HepG2 (cell line): ENCODE measurements around the gene SUSD6. TPM values are rescaled to one million over a fixed set of nuclear protein-coding genes. Genes with fewer than 3 reads are reported as not detected.
A peak's percentile ranks its signal among the peaks of the same experiment; 100 is the strongest.

Experiments
- AGO2 ChIP-seq: fragments of 200-400 bp; formaldehyde crosslinking; optimal IDR thresholded peaks from 2 replicates; pipeline ENCODE3; 2017; ENCODE audit warnings: mild to moderate bottlenecking, low read depth, low read length, moderate library complexity
- ATF7 ChIP-seq, 2 experiments: fragments of 450-650 bp in 1 of 2; sonication (generic) in 1 of 2; formaldehyde crosslinking in 1 of 2; IDR thresholded peaks; 2 replicates each; pipeline versions ENCODE4 v1.4.0 to v1.6.1; 2016 to 2020; ENCODE audit warnings: antibody characterized with exemption in 1 of 2, mild to moderate bottlenecking in 1 of 2, missing genetic modification reagents in 1 of 2
- HDAC2 ChIP-seq: sonication (generic); formaldehyde crosslinking; IDR thresholded peaks from 2 replicates; pipeline ENCODE4 v1.4.0; 2020; ENCODE audit warnings: missing genetic modification reagents
- KDM2A ChIP-seq: sonication (generic); formaldehyde crosslinking; IDR thresholded peaks from 2 replicates; pipeline ENCODE4 v1.4.0; 2020; ENCODE audit warnings: low read depth, missing genetic modification reagents, borderline replicate concordance
- KLF12 ChIP-seq: sonication (generic); formaldehyde crosslinking; IDR thresholded peaks from 2 replicates; pipeline ENCODE4 v1.4.0; 2020; ENCODE audit warnings: missing genetic modification reagents, borderline replicate concordance
- KMT2B ChIP-seq: IDR thresholded peaks from 2 replicates; pipeline ENCODE4 v1.6.1; 2016; ENCODE audit warnings: missing genetic modification reagents, missing compliant biosample characterization
- LCORL ChIP-seq, 2 experiments: fragments of 450-650 bp in 1 of 2; sonication (generic) in 1 of 2; formaldehyde crosslinking in 1 of 2; IDR thresholded peaks; 2 replicates each; pipeline versions ENCODE4 v1.5.0 to v1.6.1; 2017 to 2020; ENCODE audit warnings: antibody characterized with exemption in 1 of 2, missing genetic modification reagents in 1 of 2
- NFYB ChIP-seq: sonication (generic); formaldehyde crosslinking; IDR thresholded peaks from 2 replicates; pipeline ENCODE4 v1.4.0; 2020; ENCODE audit warnings: missing genetic modification reagents
- PAF1 ChIP-seq: IDR thresholded peaks from 2 replicates; pipeline ENCODE4 v1.6.1; 2016; ENCODE audit warnings: missing genetic modification reagents, missing compliant biosample characterization
- PPARG ChIP-seq: conservative IDR thresholded peaks from 2 replicates; pipeline ENCODE4 v1.6.1; 2016; ENCODE audit warnings: missing biosample characterization, missing genetic modification reagents
- SAP130 ChIP-seq: IDR thresholded peaks from 2 replicates; pipeline ENCODE4 v1.6.1; 2016; ENCODE audit warnings: low read depth
- SMC3 ChIP-seq: IDR thresholded peaks from 2 replicates; pipeline ENCODE4 v1.6.1; 2011; ENCODE audit warnings: low read length, improper control_type of control experiment
- SOX13 ChIP-seq, 3 experiments: fragments of 450-650 bp in 1 of 3; sonication (generic) in 1 of 3; formaldehyde crosslinking in 1 of 3; IDR thresholded peaks in 2 of 3; conservative IDR thresholded peaks in 1 of 3; 2 replicates each; pipeline versions ENCODE4 v1.5.0 to v1.6.1; 2016 to 2020; ENCODE audit warnings: antibody characterized with exemption in 1 of 3, mild to moderate bottlenecking in 1 of 3, missing compliant biosample characterization in 1 of 3, missing genetic modification reagents in 1 of 3, moderate library complexity in 1 of 3
- SP5 ChIP-seq: IDR thresholded peaks from 2 replicates; pipeline ENCODE4 v1.6.1; 2016; ENCODE audit warnings: low read depth, borderline replicate concordance
- TOE1 ChIP-seq: sonication (generic); formaldehyde crosslinking; IDR thresholded peaks from 2 replicates; pipeline ENCODE4 v1.4.0; 2020; ENCODE audit warnings: mild to moderate bottlenecking, missing genetic modification reagents
- XRCC5 ChIP-seq: fragments of 200-400 bp; formaldehyde crosslinking; optimal IDR thresholded peaks from 2 replicates; pipeline ENCODE3; 2017; ENCODE audit warnings: mild to moderate bottlenecking, low read length
- ZNF12 ChIP-seq: sonication (generic); formaldehyde crosslinking; IDR thresholded peaks from 2 replicates; pipeline ENCODE4 v1.5.0; 2020; ENCODE audit warnings: missing genetic modification reagents
- ZNF331 ChIP-seq: sonication (generic); formaldehyde crosslinking; IDR thresholded peaks from 2 replicates; pipeline ENCODE4 v1.4.0; 2020; ENCODE audit warnings: missing genetic modification reagents
- ZNF451 ChIP-seq: sonication (generic); formaldehyde crosslinking; IDR thresholded peaks from 2 replicates; pipeline ENCODE4 v1.5.0; 2020; ENCODE audit warnings: mild to moderate bottlenecking, missing genetic modification reagents
- ZNF678 ChIP-seq: sonication (generic); formaldehyde crosslinking; IDR thresholded peaks from 2 replicates; pipeline ENCODE4 v1.4.0; 2020; ENCODE audit warnings: mild to moderate bottlenecking, missing genetic modification reagents
- polyA plus RNA-seq, 8 experiments: library from polyadenylated mRNA; depleted of rRNA in 3 of 8; stranded (reverse) in 7 of 8; unstranded in 1 of 8; fragments of >200 nt; fragmentation: Illumina TruSeq in 4 of 8; extraction: Trizol in 4 of 8; gene quantifications; 2 replicates each; pipeline versions ENCODE4 v1.2.1 to v1.2.3, GENCODE V29; 2011 to 2016; ENCODE audit warnings: low read depth in 4 of 8, missing spikeins in 1 of 8, mixed read lengths in 1 of 8; ENCODE audit not compliant: insufficient read depth in 1 of 8
- total RNA-seq, 5 experiments: library from RNA; depleted of rRNA; stranded (reverse); fragments of >200 nt; fragmentation: Illumina TruSeq; extraction: Trizol; gene quantifications; 2 replicates each; pipeline ENCODE4 v1.2.3, GENCODE V29; 2016; ENCODE audit warnings: low read depth in 1 of 5
- TF ChIP-seq, protein P1 (sequence below): sonication (generic); formaldehyde crosslinking; IDR thresholded peaks from 2 replicates; pipeline ENCODE4 v1.4.0; 2020; ENCODE audit warnings: mild to moderate bottlenecking, missing genetic modification reagents
- TF ChIP-seq, protein P2 (sequence below): IDR thresholded peaks from 2 replicates; pipeline ENCODE4 v1.6.1; 2016; ENCODE audit warnings: missing compliant biosample characterization, missing genetic modification reagents, borderline replicate concordance
- TF ChIP-seq, protein P3 (sequence below): sonication (generic); IDR thresholded peaks from 2 replicates; pipeline ENCODE4 v1.6.1; 2016; ENCODE audit warnings: low read depth, borderline replicate concordance
- TF ChIP-seq, protein P4 (sequence below): sonication (generic); formaldehyde crosslinking; IDR thresholded peaks from 2 replicates; pipeline ENCODE4 v1.4.0; 2020; ENCODE audit warnings: missing genetic modification reagents, borderline replicate concordance

Gene SUSD6
- total and polyA plus RNA-seq, 2 of the 13 experiments (the other 11 are each of a cell fraction or from before 2014, with no cell fraction given): 7.2 to 7.4 TPM

DNA sequence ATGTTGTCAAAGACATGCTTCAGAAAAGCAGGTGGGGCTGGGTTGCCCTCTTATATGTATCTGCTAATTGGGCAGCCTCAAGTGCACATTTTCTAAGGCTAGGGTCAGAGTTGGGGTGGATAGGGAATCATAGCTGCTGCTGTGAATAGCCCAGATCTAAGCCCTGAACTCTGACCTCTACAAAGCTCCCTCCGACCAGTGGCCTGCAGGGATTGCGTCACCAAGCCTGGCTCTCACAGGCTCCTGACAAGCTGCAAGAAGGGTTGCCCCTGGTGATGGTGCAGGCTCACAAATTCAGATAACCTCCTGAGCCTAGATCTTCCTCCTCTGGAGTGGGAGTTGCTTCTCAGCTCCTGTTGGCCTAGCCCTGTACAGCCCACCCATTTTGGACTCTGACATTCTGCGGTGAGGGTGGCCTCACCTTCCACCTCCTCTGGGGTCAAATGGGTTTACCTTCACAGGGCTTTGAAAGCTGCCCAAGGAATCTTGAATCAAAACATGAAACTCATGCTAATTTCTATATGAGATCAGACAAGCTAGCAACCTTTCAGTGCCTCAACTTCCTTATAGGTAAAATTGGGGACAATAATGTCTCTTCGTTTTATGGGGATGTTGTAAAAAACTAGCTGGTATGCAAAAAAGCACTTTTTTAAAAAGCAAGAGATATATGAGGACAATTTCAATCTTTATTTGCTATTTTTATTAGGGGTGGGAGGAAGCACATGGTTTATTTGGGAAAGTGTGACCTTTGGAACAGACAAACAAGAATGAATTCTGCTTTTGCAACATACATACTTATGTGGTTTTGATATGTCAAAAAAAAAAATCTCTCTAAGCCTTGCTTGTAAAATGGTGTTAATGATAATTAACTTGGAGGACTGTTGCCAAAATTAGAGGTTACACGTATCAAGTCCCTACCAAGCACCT is 4.9 kb upstream of the SUSD6 start (continued):
- TF ChIP-seq PAF1 (CRISPR knock-in tag) (no peak), ZNF12 (CRISPR knock-in tag) (no peak), PPARG (CRISPR knock-in tag) (peak; percentile 56; the same call in 1 of the 2 replicates), LCORL (IDR thresholded peaks at IDR 0.05) (no peak), LCORL (CRISPR knock-in tag; IDR thresholded peaks at IDR 0.05) (peak; percentile 26; the same call in 1 of the 2 replicates), ZNF451 (CRISPR knock-in tag) (no peak), ATF7 (IDR thresholded peaks at IDR 0.05) (peak; percentile 75), ATF7 (CRISPR knock-in tag; IDR thresholded peaks at IDR 0.05) (peak; percentile 64; the same call in 1 of the 2 replicates), KDM2A (CRISPR knock-in tag) (peak; percentile 67; the same call in 1 of the 2 replicates), XRCC5 (peak; percentile 83), SOX13 (IDR thresholded peaks at IDR 0.05) (no peak), SOX13 (CRISPR knock-in tag; conservative IDR thresholded peaks at IDR 0.05 in 1 of 2, IDR thresholded peaks at IDR 0.05 in 1 of 2) (peak in 1 of 2 experiments; percentile 54; a peak in 1 of 4 replicates), NFYB (CRISPR knock-in tag) (peak; percentile 34), SAP130 (CRISPR knock-in tag) (peak; percentile 64), SP5 (CRISPR knock-in tag) (peak; percentile 52), KLF12 (CRISPR knock-in tag) (no peak), SMC3 (peak; percentile 21; the same call in 1 of the 2 replicates), KMT2B (CRISPR knock-in tag) (peak; percentile 46; the same call in 1 of the 2 replicates), AGO2 (no peak), ZNF678 (no peak), HDAC2 (peak; percentile 79; the same call in 1 of the 2 replicates), ZNF331 (CRISPR knock-in tag) (peak; percentile 67; the same call in 1 of the 2 replicates), TOE1 (no peak)
- TF ChIP-seq, protein P1, sequence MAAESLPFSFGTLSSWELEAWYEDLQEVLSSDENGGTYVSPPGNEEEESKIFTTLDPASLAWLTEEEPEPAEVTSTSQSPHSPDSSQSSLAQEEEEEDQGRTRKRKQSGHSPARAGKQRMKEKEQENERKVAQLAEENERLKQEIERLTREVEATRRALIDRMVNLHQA (CRISPR knock-in tag): no peak
- TF ChIP-seq, protein P2, sequence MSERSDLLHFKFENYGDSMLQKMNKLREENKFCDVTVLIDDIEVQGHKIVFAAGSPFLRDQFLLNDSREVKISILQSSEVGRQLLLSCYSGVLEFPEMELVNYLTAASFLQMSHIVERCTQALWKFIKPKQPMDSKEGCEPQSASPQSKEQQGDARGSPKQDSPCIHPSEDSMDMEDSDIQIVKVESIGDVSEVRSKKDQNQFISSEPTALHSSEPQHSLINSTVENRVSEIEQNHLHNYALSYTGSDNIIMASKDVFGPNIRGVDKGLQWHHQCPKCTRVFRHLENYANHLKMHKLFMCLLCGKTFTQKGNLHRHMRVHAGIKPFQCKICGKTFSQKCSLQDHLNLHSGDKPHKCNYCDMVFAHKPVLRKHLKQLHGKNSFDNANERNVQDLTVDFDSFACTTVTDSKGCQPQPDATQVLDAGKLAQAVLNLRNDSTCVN (CRISPR knock-in tag): 0 out of 2 replicates have a peak, but pooled peaks have one; percentile 41
- TF ChIP-seq, protein P3, sequence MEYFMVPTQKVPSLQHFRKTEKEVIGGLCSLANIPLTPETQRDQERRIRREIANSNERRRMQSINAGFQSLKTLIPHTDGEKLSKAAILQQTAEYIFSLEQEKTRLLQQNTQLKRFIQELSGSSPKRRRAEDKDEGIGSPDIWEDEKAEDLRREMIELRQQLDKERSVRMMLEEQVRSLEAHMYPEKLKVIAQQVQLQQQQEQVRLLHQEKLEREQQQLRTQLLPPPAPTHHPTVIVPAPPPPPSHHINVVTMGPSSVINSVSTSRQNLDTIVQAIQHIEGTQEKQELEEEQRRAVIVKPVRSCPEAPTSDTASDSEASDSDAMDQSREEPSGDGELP: peak; percentile 50; the same call in 1 of the 2 replicates
- TF ChIP-seq, protein P4, sequence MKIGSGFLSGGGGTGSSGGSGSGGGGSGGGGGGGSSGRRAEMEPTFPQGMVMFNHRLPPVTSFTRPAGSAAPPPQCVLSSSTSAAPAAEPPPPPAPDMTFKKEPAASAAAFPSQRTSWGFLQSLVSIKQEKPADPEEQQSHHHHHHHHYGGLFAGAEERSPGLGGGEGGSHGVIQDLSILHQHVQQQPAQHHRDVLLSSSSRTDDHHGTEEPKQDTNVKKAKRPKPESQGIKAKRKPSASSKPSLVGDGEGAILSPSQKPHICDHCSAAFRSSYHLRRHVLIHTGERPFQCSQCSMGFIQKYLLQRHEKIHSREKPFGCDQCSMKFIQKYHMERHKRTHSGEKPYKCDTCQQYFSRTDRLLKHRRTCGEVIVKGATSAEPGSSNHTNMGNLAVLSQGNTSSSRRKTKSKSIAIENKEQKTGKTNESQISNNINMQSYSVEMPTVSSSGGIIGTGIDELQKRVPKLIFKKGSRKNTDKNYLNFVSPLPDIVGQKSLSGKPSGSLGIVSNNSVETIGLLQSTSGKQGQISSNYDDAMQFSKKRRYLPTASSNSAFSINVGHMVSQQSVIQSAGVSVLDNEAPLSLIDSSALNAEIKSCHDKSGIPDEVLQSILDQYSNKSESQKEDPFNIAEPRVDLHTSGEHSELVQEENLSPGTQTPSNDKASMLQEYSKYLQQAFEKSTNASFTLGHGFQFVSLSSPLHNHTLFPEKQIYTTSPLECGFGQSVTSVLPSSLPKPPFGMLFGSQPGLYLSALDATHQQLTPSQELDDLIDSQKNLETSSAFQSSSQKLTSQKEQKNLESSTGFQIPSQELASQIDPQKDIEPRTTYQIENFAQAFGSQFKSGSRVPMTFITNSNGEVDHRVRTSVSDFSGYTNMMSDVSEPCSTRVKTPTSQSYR (CRISPR knock-in tag): no peak
